Neural cell (in vitro differentiated cells): ENCODE results near the gene TYRO3. TPM values are rescaled to one million over a fixed set of nuclear protein-coding genes. Genes with fewer than 3 reads are reported as not detected.

Experiments
- H2AFZ ChIP-seq: fragments of 200-600, 300-800 bp; sonication (generic), shearing (Covaris generic); 2 replicates; pipeline ENCODE4 v1.6.0; 2014; ENCODE audit warnings: low read depth, mild to moderate bottlenecking, antibody characterized with exemption, low read length, moderate library complexity
- H3F3A ChIP-seq: fragments of 200-600 bp; shearing (Covaris generic); 2 replicates; pipeline ENCODE4 v1.6.1; 2016; ENCODE audit warnings: mild to moderate bottlenecking, moderate library complexity, mixed read lengths, antibody characterized with exemption, low read length; ENCODE audit not compliant: insufficient read depth, poor library complexity, severe bottlenecking
- H3K27ac ChIP-seq: fragments of 200-600, 300-800 bp; sonication (generic), shearing (Covaris generic); 2 replicates; pipeline ENCODE4 v1.5.1; 2014; ENCODE audit warnings: mild to moderate bottlenecking, low read length, moderate library complexity
- H3K27me3 ChIP-seq: fragments of 300-800, 200-600 bp; sonication (generic), shearing (Covaris generic); 2 replicates; pipeline ENCODE4 v1.6.0; 2014; ENCODE audit warnings: mild to moderate bottlenecking, low read depth, low read length, moderate library complexity; ENCODE audit not compliant: insufficient read depth
- H3K36me3 ChIP-seq: fragments of 300-800, 200-600 bp; sonication (generic), shearing (Covaris generic); 2 replicates; pipeline ENCODE4 v1.5.1; 2014; ENCODE audit warnings: mild to moderate bottlenecking, antibody characterized with exemption, low read length, moderate library complexity; ENCODE audit not compliant: insufficient read depth
- H3K4me2 ChIP-seq: fragments of 300-800, 200-600 bp; sonication (generic), shearing (Covaris generic); 2 replicates; pipeline ENCODE4 v1.6.0; 2014; ENCODE audit warnings: mild to moderate bottlenecking, low read length
- H3K4me3 ChIP-seq: fragments of 300-800, 200-600 bp; sonication (generic), shearing (Covaris generic); 2 replicates; pipeline ENCODE4 v1.5.1; 2014; ENCODE audit warnings: mild to moderate bottlenecking, low read length, moderate library complexity
- H3K79me2 ChIP-seq: fragments of 200-600 bp; shearing (Covaris generic); replicated peaks from 2 replicates; pipeline ENCODE4 v1.6.0; 2014; ENCODE audit warnings: mild to moderate bottlenecking, low read length, moderate library complexity; ENCODE audit not compliant: insufficient read depth
- H3K9ac ChIP-seq: fragments of 300-800, 200-600 bp; sonication (generic), shearing (Covaris generic); 2 replicates; pipeline ENCODE4 v1.6.1; 2016; ENCODE audit warnings: mild to moderate bottlenecking, low read length, mixed read lengths
- H3K9me2 ChIP-seq: fragments of 200-600 bp; shearing (Covaris generic); 2 replicates; pipeline ENCODE4 v1.6.1; 2016; ENCODE audit warnings: mild to moderate bottlenecking, low read length, mixed read lengths; ENCODE audit not compliant: insufficient read depth
- H3K9me3 ChIP-seq: fragments of 200-600, 300-800 bp; sonication (generic), shearing (Covaris generic); 2 replicates; pipeline ENCODE4 v1.6.1; 2016; ENCODE audit warnings: mild to moderate bottlenecking, mixed run types, low read length, moderate library complexity, mixed read lengths
- H4K20me1 ChIP-seq: fragments of 200-600 bp; shearing (Covaris generic); 2 replicates; pipeline ENCODE4 v1.6.1; 2016; ENCODE audit warnings: mild to moderate bottlenecking, mixed run types; ENCODE audit not compliant: insufficient read depth
- CTCF ChIP-seq: fragments of 450-650 bp; IDR thresholded peaks from 2 replicates; pipeline ENCODE4 v1.5.1; 2014; ENCODE audit warnings: antibody characterized with exemption, mild to moderate bottlenecking, moderate library complexity; ENCODE audit not compliant: poor library complexity, severe bottlenecking
- EP300 ChIP-seq: fragments of 450-650 bp; conservative IDR thresholded peaks from 2 replicates; pipeline ENCODE4 v1.6.1; 2014; ENCODE audit warnings: antibody characterized with exemption, mild to moderate bottlenecking, moderate library complexity; ENCODE audit not compliant: poor library complexity, severe bottlenecking
- EZH2 ChIP-seq: fragments of 200-600, 300-800 bp; shearing (Covaris generic), sonication (generic); IDR thresholded peaks from 2 replicates; pipeline ENCODE4 v1.6.1; 2014; ENCODE audit warnings: antibody characterized with exemption, low read length, borderline replicate concordance, mild to moderate bottlenecking; ENCODE audit not compliant: insufficient read depth, poor library complexity, severe bottlenecking
- MXI1 ChIP-seq: fragments of 450-650 bp; conservative IDR thresholded peaks from 2 replicates; pipeline ENCODE4 v1.6.1; 2014; ENCODE audit warnings: antibody characterized with exemption, mild to moderate bottlenecking; ENCODE audit not compliant: poor library complexity, severe bottlenecking
- POLR2AphosphoS5 ChIP-seq: IDR thresholded peaks from 2 replicates; pipeline ENCODE4 v1.6.1; 2012
- RAD21 ChIP-seq: fragments of 450-650 bp; conservative IDR thresholded peaks from 2 replicates; pipeline ENCODE4 v1.6.1; 2014; ENCODE audit warnings: antibody characterized with exemption, mild to moderate bottlenecking, moderate library complexity
- REST ChIP-seq: IDR thresholded peaks from 2 replicates; pipeline ENCODE4 v1.6.1; 2012; ENCODE audit warnings: borderline replicate concordance
- SMC3 ChIP-seq: fragments of 450-650 bp; conservative IDR thresholded peaks from 2 replicates; pipeline ENCODE4 v1.6.1; 2014; ENCODE audit warnings: antibody characterized with exemption, mild to moderate bottlenecking, moderate library complexity; ENCODE audit not compliant: poor library complexity
- TAF1 ChIP-seq: IDR thresholded peaks from 2 replicates; pipeline ENCODE4 v1.6.1; 2012; ENCODE audit warnings: low read depth
- polyA plus RNA-seq: library from polyadenylated mRNA; depleted of rRNA; stranded (reverse); fragments of >200 nt; gene quantifications from 2 replicates; pipeline ENCODE4 v1.2.3, GENCODE V29; 2014

The TYRO3 gene
- polyA plus RNA-seq, 1 donor from 2014 or later = 12.1 TPM

- Histone ChIP-seq H3K4me2 (no peak overlapping the region), H4K20me1 (no peaks in the 10 kb centered on the region), H3K36me3 (no peaks in the 10 kb centered on the region), H3K4me3 (no peak overlapping the region), H3K9me3 (no peaks in the 10 kb centered on the region), H3K79me2 (no peaks in the 10 kb centered on the region), H3K27me3 (no peaks in the 10 kb centered on the region), H3K27ac (no peak overlapping the region), H3K9me2 (no peaks in the 10 kb centered on the region), H2AFZ (no peak overlapping the region), H3K9ac (no peak overlapping the region), H3F3A (no peaks in the 10 kb centered on the region)
- TF ChIP-seq RAD21 (no peak), POLR2AphosphoS5 (no peak), REST (no peak), MXI1 (no peak), CTCF (no peak), TAF1 (no peak), EZH2 (no peak), EP300 (no peak), SMC3 (no peak)
These were observed 44.5 kb downstream of the TYRO3 start for GRCh38 chr15:41603411-41603935.

- no peak overlapping the region for H2AFZ ChIP-seq
- peak; percentile 75 for TF ChIP-seq CTCF
- TF ChIP-seq SMC3 = peak; percentile 79
- TF ChIP-seq REST = no peak
- TF ChIP-seq MXI1 = peak; percentile 46
- no peak for TF ChIP-seq EZH2
- no peak for TF ChIP-seq EP300
- TF ChIP-seq TAF1 = no peak
- TF ChIP-seq RAD21 = peak; percentile 64
- TF ChIP-seq POLR2AphosphoS5 = no peak
These were observed 45.2 kb downstream of the TYRO3 start for GRCh38 chr15:41603941-41604911.

More at GRCh38 chr15:41603941-41604911, 45.2 kb downstream of the TYRO3 start:
- no peaks in the 10 kb centered on the region for H3K9me3 ChIP-seq
- H3K9ac ChIP-seq = no peak overlapping the region
- no peaks in the 10 kb centered on the region for H3F3A ChIP-seq
- H3K4me2 ChIP-seq = no peak overlapping the region
- no peak overlapping the region for H3K27ac ChIP-seq
- H3K9me2 ChIP-seq = no peaks in the 10 kb centered on the region
- H3K36me3 ChIP-seq = no peaks in the 10 kb centered on the region
- H4K20me1 ChIP-seq = no peaks in the 10 kb centered on the region
- no peaks in the 10 kb centered on the region for H3K27me3 ChIP-seq
- H3K4me3 ChIP-seq = peak overlapping the region; percentile 21
- H3K79me2 ChIP-seq = no peaks in the 10 kb centered on the region
